ENCODE data around the gene CDKN2B-AS1. TPM values are rescaled to one million over a fixed set of nuclear protein-coding genes. Genes with fewer than 3 reads are reported as not detected.

The CDKN2B-AS1 gene
- polyA plus RNA-seq, 1 donor from 2014 or later: not detected

- no peak overlapping the region for H3K27ac ChIP-seq (ENCODE audit: low read length)
- H3K27me3 ChIP-seq (ENCODE audit: insufficient read depth, low read depth, low read length): no peaks in the 10 kb centered on the region
- no peaks in the 10 kb centered on the region for H4K20me1 ChIP-seq (ENCODE audit: insufficient read depth)
- H2AFZ ChIP-seq (ENCODE audit: low read depth, low read length): no peak overlapping the region
- no peak overlapping the region for H3K4me3 ChIP-seq (ENCODE audit: low read length)
- H3K36me3 ChIP-seq (ENCODE audit: insufficient read depth, low read length): no peaks in the 10 kb centered on the region
- no peak overlapping the region for H3K9ac ChIP-seq (ENCODE audit: low read length)
- H3K9me2 ChIP-seq (ENCODE audit: insufficient read depth, low read length): no peaks in the 10 kb centered on the region
- H3K4me2 ChIP-seq (ENCODE audit: low read length): no peak overlapping the region
- no peaks in the 10 kb centered on the region for H3K9me3 ChIP-seq (ENCODE audit: low read length)
- TF ChIP-seq TAF1 (IDR thresholded peaks at IDR 0.05; ENCODE audit: low read depth) (no peak), MXI1 (conservative IDR thresholded peaks at IDR 0.05; ENCODE audit: poor library complexity, severe bottlenecking) (no peak), RAD21 (conservative IDR thresholded peaks at IDR 0.05) (no peak), SMC3 (conservative IDR thresholded peaks at IDR 0.05; ENCODE audit: poor library complexity) (no peak), POLR2AphosphoS5 (IDR thresholded peaks at IDR 0.05) (no peak), REST (IDR thresholded peaks at IDR 0.05; ENCODE audit: borderline replicate concordance) (no peak), CTCF (IDR thresholded peaks at IDR 0.05; ENCODE audit: poor library complexity, severe bottlenecking) (no peak), EZH2 (IDR thresholded peaks at IDR 0.05; ENCODE audit: borderline replicate concordance, insufficient read depth, low read length, poor library complexity, severe bottlenecking) (no peak), EP300 (conservative IDR thresholded peaks at IDR 0.05; ENCODE audit: poor library complexity, severe bottlenecking) (no peak)
- H3K79me2 ChIP-seq (replicated peaks; ENCODE audit: insufficient read depth, low read length): no peaks in the 10 kb centered on the region
- H3F3A ChIP-seq (ENCODE audit: insufficient read depth, low read length, poor library complexity, severe bottlenecking): no peaks in the 10 kb centered on the region
These were observed 46.2 kb downstream of the CDKN2B-AS1 start for GRCh38 chr9:22040760-22041159.

GRCh38 chr9:22041344-22041743 lies 46.8 kb downstream of the CDKN2B-AS1 start:
- no peak overlapping the region for H3K27ac ChIP-seq (ENCODE audit: low read length)
- no peak overlapping the region for H3K9ac ChIP-seq (ENCODE audit: low read length)
- H3F3A ChIP-seq (ENCODE audit: insufficient read depth, low read length, poor library complexity, severe bottlenecking): no peaks in the 10 kb centered on the region
- H3K4me3 ChIP-seq (ENCODE audit: low read length): no peak overlapping the region
- H3K9me3 ChIP-seq (ENCODE audit: low read length): no peaks in the 10 kb centered on the region
- no peaks in the 10 kb centered on the region for H3K79me2 ChIP-seq (replicated peaks; ENCODE audit: insufficient read depth, low read length)
- TF ChIP-seq MXI1 (conservative IDR thresholded peaks at IDR 0.05; ENCODE audit: poor library complexity, severe bottlenecking) (no peak), EZH2 (IDR thresholded peaks at IDR 0.05; ENCODE audit: borderline replicate concordance, insufficient read depth, low read length, poor library complexity, severe bottlenecking) (no peak), TAF1 (IDR thresholded peaks at IDR 0.05; ENCODE audit: low read depth) (no peak), SMC3 (conservative IDR thresholded peaks at IDR 0.05; ENCODE audit: poor library complexity) (no peak), CTCF (IDR thresholded peaks at IDR 0.05; ENCODE audit: poor library complexity, severe bottlenecking) (no peak), POLR2AphosphoS5 (IDR thresholded peaks at IDR 0.05) (no peak), RAD21 (conservative IDR thresholded peaks at IDR 0.05) (no peak), REST (IDR thresholded peaks at IDR 0.05; ENCODE audit: borderline replicate concordance) (no peak), EP300 (conservative IDR thresholded peaks at IDR 0.05; ENCODE audit: poor library complexity, severe bottlenecking) (no peak)
- H3K4me2 ChIP-seq (ENCODE audit: low read length): no peak overlapping the region
- H4K20me1 ChIP-seq (ENCODE audit: insufficient read depth): no peaks in the 10 kb centered on the region
- H3K9me2 ChIP-seq (ENCODE audit: insufficient read depth, low read length): no peaks in the 10 kb centered on the region
- H2AFZ ChIP-seq (ENCODE audit: low read depth, low read length): no peak overlapping the region
- no peaks in the 10 kb centered on the region for H3K27me3 ChIP-seq (ENCODE audit: insufficient read depth, low read depth, low read length)
- no peaks in the 10 kb centered on the region for H3K36me3 ChIP-seq (ENCODE audit: insufficient read depth, low read length)

All from neural cell (in vitro differentiated cells).